Measurements from ENCODE around the gene SLC2A4RG. TPM values are rescaled to one million over a fixed set of nuclear protein-coding genes. Genes with fewer than 3 reads are reported as not detected.

The SLC2A4RG gene
- total RNA-seq, 1 donor from 2014 or later, result 69.6 TPM

DNA sequence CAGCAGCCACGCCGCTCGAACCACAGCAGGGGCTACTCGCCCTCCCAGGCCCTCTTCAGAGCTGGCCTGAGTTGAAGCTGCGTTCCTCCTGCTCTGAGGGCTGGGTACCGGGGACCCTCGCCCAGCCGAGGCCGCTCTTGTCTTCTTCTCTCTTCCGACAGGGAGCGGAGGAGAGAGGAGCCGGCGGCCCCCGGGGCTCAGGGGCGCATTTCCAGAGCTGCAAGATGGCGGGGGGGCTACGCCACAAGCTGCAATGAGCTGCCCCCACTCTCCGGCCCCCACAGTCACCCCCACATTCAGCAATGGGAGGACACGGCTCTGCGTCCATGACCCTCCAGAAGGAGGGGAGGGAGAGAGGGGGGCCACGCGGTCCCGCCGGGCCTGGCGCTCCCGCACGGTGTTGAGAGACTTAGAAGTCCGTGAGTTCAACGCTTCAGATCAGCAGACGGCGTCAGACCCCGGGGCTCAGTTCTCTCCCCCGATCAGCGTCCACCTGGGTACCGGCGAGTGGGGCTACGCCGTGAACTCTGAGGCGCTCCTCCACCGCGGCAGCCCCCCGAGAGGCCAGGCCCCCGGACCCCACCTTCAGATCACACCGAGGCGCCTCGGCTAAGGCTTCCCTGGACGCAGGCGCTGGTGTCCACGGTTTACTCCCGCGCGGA, 31.6 kb downstream of the SLC2A4RG start:
- peaks cover 9% of the 10 kb centered on the region for H3K4me1 Mint-ChIP-seq (ENCODE audit: unreplicated experiment)
- TF ChIP-seq, protein P1, sequence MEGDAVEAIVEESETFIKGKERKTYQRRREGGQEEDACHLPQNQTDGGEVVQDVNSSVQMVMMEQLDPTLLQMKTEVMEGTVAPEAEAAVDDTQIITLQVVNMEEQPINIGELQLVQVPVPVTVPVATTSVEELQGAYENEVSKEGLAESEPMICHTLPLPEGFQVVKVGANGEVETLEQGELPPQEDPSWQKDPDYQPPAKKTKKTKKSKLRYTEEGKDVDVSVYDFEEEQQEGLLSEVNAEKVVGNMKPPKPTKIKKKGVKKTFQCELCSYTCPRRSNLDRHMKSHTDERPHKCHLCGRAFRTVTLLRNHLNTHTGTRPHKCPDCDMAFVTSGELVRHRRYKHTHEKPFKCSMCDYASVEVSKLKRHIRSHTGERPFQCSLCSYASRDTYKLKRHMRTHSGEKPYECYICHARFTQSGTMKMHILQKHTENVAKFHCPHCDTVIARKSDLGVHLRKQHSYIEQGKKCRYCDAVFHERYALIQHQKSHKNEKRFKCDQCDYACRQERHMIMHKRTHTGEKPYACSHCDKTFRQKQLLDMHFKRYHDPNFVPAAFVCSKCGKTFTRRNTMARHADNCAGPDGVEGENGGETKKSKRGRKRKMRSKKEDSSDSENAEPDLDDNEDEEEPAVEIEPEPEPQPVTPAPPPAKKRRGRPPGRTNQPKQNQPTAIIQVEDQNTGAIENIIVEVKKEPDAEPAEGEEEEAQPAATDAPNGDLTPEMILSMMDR (IDR thresholded peaks at IDR 0.05; ENCODE audit: unreplicated experiment), result no peak
- DNase-seq (ENCODE audit: low spot score), result no peak
- H3K4me3 Mint-ChIP-seq (ENCODE audit: unreplicated experiment), result no peak overlapping the region
- no peaks in the 10 kb centered on the region for H3K9me3 Mint-ChIP-seq (ENCODE audit: unreplicated experiment)
- H3K27ac Mint-ChIP-seq (ENCODE audit: unreplicated experiment), result no peak overlapping the region
- peaks cover 20% of the 10 kb centered on the region for H3K36me3 Mint-ChIP-seq (ENCODE audit: low read depth, unreplicated experiment)
- H3K27me3 Mint-ChIP-seq (ENCODE audit: unreplicated experiment), result peaks cover 8% of the 10 kb centered on the region

DNA sequence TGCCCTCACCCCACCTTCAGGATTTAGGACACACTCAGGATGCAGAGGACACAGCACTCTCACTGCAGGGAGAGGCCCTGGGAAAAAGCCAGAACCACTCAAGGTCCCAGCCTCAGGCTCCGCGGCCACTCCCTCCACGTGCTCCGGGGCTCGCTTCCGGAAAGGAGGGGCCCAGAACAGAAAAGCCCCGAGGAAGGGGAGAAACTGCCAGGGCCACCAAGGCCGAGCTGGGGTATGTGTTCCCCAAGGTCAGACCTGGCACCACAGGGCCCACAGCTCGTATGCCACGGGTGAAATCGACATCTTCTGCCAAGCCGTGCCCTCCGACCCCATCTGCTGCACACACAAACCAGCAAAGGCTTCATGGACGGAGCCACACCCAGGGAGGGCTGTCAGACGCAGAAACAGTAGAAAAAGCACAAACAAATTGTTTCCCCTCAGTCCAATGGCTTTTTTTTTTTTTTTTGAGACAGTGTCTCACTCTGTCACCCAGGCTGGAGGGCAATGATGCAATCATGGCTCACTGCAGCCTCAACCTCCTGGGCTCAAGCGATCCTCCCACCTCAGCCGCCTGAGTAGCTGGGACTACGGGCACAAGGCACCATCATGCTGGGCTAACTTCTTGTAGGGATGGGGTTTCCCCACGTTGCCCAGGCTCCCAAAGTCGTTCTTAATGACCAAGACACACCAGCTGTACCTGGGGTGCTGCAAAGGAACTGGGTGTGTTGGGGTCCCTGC, 33.4 kb downstream of the SLC2A4RG start:
- no peak for DNase-seq (ENCODE audit: low spot score)
- Mint-ChIP-seq H3K27ac (ENCODE audit: unreplicated experiment) (no peak overlapping the region), H3K4me1 (ENCODE audit: unreplicated experiment) (peaks cover 9% of the 10 kb centered on the region), H3K36me3 (ENCODE audit: low read depth, unreplicated experiment) (peaks cover 20% of the 10 kb centered on the region), H3K9me3 (ENCODE audit: unreplicated experiment) (no peaks in the 10 kb centered on the region), H3K4me3 (ENCODE audit: unreplicated experiment) (no peak overlapping the region), H3K27me3 (ENCODE audit: unreplicated experiment) (peaks cover 11% of the 10 kb centered on the region)
- TF ChIP-seq, protein P1 (IDR thresholded peaks at IDR 0.05; ENCODE audit: unreplicated experiment), result no peak

DNA sequence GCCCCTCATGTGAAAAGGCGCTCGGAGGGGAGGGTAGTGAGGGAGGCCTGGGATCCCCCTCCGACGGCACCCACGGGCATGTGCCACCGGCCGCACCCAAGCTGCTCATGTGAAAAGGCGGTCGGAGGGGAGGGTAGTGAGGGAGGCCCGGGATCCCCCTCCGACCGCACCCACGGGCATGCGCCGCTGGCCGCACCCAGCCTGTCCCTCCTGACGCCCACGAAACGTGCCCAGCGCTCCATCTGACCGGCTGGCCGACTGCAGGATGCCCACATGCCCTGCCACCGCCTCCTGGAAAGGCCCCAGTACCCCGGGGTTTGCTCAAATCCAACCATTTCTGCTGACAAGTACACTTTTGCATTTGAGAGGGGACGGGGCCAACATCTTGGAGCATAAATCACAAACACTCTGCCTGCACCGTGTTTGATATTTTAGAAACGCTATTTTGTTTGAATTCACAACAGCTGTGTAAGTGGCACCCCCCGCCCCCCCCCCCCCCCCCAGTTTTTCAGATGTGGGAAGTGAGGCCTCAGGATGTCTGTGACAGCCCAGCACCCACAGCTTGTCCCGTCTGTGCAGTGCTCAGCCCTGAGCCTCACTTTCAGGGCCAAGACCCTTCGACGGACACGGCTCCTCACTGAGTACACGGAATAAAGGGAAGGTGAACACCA, 34.1 kb downstream of the SLC2A4RG start:
- Mint-ChIP-seq H3K27me3 (ENCODE audit: unreplicated experiment) (peaks cover 11% of the 10 kb centered on the region), H3K36me3 (ENCODE audit: low read depth, unreplicated experiment) (peaks cover 19% of the 10 kb centered on the region), H3K4me1 (ENCODE audit: unreplicated experiment) (peaks cover 9% of the 10 kb centered on the region), H3K27ac (ENCODE audit: unreplicated experiment) (peak overlapping the region; percentile 39), H3K4me3 (ENCODE audit: unreplicated experiment) (peak overlapping the region; percentile 68), H3K9me3 (ENCODE audit: unreplicated experiment) (no peaks in the 10 kb centered on the region)
- TF ChIP-seq, protein P1 (IDR thresholded peaks at IDR 0.05; ENCODE audit: unreplicated experiment), result no peak
- DNase-seq (ENCODE audit: low spot score), result no peak

DNA sequence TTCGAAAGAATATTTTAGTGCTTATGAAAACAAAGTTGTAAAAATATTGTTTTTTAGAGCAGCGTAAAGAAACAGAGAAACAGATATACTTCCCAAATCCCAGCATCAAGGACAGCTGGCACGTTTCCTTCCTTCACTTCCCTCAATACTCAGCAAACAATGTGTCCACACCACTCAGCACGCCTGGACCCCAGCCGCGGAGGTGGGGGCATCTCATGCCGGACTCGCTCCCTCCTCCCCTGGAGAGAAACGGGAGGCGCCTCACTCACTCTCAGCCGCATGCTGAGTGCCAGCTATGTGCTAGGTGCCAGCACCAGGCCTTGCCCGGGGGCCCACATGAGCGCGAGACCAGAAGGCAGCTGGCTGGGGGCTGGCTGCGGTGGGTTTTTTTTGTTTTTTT, 34.7 kb downstream of the SLC2A4RG start:
- Mint-ChIP-seq H3K9me3 (ENCODE audit: unreplicated experiment) (no peaks in the 10 kb centered on the region), H3K27ac (ENCODE audit: unreplicated experiment) (peak overlapping the region; percentile 39), H3K27me3 (ENCODE audit: unreplicated experiment) (peaks cover 11% of the 10 kb centered on the region), H3K4me3 (ENCODE audit: unreplicated experiment) (peak overlapping the region; percentile 68), H3K4me1 (ENCODE audit: unreplicated experiment) (peaks cover 9% of the 10 kb centered on the region), H3K36me3 (ENCODE audit: low read depth, unreplicated experiment) (peaks cover 16% of the 10 kb centered on the region)
- peak; percentile 31 for DNase-seq (ENCODE audit: low spot score)
- TF ChIP-seq, protein P1 (IDR thresholded peaks at IDR 0.05; ENCODE audit: unreplicated experiment), result no peak

All from endothelial cell (in vitro differentiated cells).